ENCODE measurements around the gene CAD. TPM values are rescaled to one million over a fixed set of nuclear protein-coding genes. Genes with fewer than 3 reads are reported as not detected.

CAD gene
- total RNA-seq, 1 donor from 2014 or later: 25.0 TPM

GRCh38 chr2:27261926-27262298 is 44.7 kb downstream of the CAD start:
- intact Hi-C loops (cut with DNase I): no loop called here
- H3K9me3 ChIP-seq: no peaks in the 10 kb centered on the region
- H3K27ac ChIP-seq: no peak overlapping the region
- H3K4me1 ChIP-seq: peaks cover 31% of the 10 kb centered on the region
- H3K36me3 ChIP-seq: no peaks in the 10 kb centered on the region
- DNase-seq (ENCODE audit: extremely low spot score in 2 of 2): no peak
- peaks cover 30% of the 10 kb centered on the region for H3K27me3 ChIP-seq
- H3K4me3 ChIP-seq: peak overlapping the region in 1 of 2 donors; percentile 37
- no peak for TF ChIP-seq POLR2A (IDR thresholded peaks at IDR 0.05)
- no peak for TF ChIP-seq CTCF (IDR thresholded peaks at IDR 0.05)
- no peak for TF ChIP-seq POLR2AphosphoS5 (IDR thresholded peaks at IDR 0.05; ENCODE audit: insufficient read depth in 1 of 2, low read depth in 1 of 2)

- TF ChIP-seq POLR2AphosphoS5 (IDR thresholded peaks at IDR 0.05; ENCODE audit: insufficient read depth in 1 of 2, low read depth in 1 of 2) (no peak), CTCF (IDR thresholded peaks at IDR 0.05) (no peak), POLR2A (IDR thresholded peaks at IDR 0.05) (no peak)
- intact Hi-C loops (cut with DNase I): no loop called here
- Histone ChIP-seq H3K9me3 (no peaks in the 10 kb centered on the region), H3K27me3 (peaks cover 30% of the 10 kb centered on the region), H3K4me1 (peaks cover 31% of the 10 kb centered on the region), H3K4me3 (peak within 1 kb of the TSS; percentile 37 to 45), H3K36me3 (no peaks in the 10 kb centered on the region), H3K27ac (no peak within 1 kb of the TSS)
- DNase-seq (ENCODE audit: extremely low spot score in 2 of 2): no peak
Measured at GRCh38 chr2:27262379-27263286, 45.5 kb downstream of the CAD start, which contains the start of gene SLC30A3. Gene SLC30A3, minus strand, starts transcription at chr2:27263047. Its CDS starts 141 bp downstream, at chr2:27262906.

- Histone ChIP-seq H3K36me3 (no peaks in the 10 kb centered on the region), H3K4me3 (peak overlapping the region; percentile 37 to 45), H3K9me3 (no peaks in the 10 kb centered on the region), H3K27me3 (peaks cover 30% of the 10 kb centered on the region), H3K27ac (no peak overlapping the region), H3K4me1 (peaks cover 31% of the 10 kb centered on the region)
- no peak for DNase-seq (ENCODE audit: extremely low spot score in 2 of 2)
- TF ChIP-seq CTCF (IDR thresholded peaks at IDR 0.05): no peak
- TF ChIP-seq POLR2AphosphoS5 (IDR thresholded peaks at IDR 0.05; ENCODE audit: insufficient read depth in 1 of 2, low read depth in 1 of 2): no peak
- no peak for TF ChIP-seq POLR2A (IDR thresholded peaks at IDR 0.05)
- intact Hi-C loops (cut with DNase I): no loop called here
Measured at GRCh38 chr2:27263287-27264252, 46.4 kb downstream of the CAD start.

- intact Hi-C loops (cut with DNase I): no loop called here
- no peaks in the 10 kb centered on the region for H3K36me3 ChIP-seq
- DNase-seq (ENCODE audit: extremely low spot score in 2 of 2): no peak
- H3K9me3 ChIP-seq: no peaks in the 10 kb centered on the region
- no peak overlapping the region for H3K27ac ChIP-seq
- H3K4me1 ChIP-seq: peaks cover 31% of the 10 kb centered on the region
- no peak for TF ChIP-seq CTCF (IDR thresholded peaks at IDR 0.05)
- no peak for TF ChIP-seq POLR2AphosphoS5 (IDR thresholded peaks at IDR 0.05; ENCODE audit: insufficient read depth in 1 of 2, low read depth in 1 of 2)
- no peak for TF ChIP-seq POLR2A (IDR thresholded peaks at IDR 0.05)
- peaks cover 30% of the 10 kb centered on the region for H3K27me3 ChIP-seq
- H3K4me3 ChIP-seq: peak overlapping the region; percentile 24 to 33
Measured at GRCh38 chr2:27264253-27264752, 47.1 kb downstream of the CAD start.
